Stimulated activated CD4-positive, alpha-beta T cell treated with anti-CD3 and anti-CD28 coated beads, TNF-alpha, amount 100 ng/mL, for 4 hours (primary cell): ENCODE data around the gene NPL.
A peak's percentile ranks its signal among the peaks of the same experiment; 100 is the strongest.

Experiments used
- DNase-seq, 3 experiments: peaks; one replicate each; pipeline ENCODE4 v3.0.0-alpha.2; 2020; ENCODE audit warnings: low read depth in 3 of 3

NPL gene

DNA sequence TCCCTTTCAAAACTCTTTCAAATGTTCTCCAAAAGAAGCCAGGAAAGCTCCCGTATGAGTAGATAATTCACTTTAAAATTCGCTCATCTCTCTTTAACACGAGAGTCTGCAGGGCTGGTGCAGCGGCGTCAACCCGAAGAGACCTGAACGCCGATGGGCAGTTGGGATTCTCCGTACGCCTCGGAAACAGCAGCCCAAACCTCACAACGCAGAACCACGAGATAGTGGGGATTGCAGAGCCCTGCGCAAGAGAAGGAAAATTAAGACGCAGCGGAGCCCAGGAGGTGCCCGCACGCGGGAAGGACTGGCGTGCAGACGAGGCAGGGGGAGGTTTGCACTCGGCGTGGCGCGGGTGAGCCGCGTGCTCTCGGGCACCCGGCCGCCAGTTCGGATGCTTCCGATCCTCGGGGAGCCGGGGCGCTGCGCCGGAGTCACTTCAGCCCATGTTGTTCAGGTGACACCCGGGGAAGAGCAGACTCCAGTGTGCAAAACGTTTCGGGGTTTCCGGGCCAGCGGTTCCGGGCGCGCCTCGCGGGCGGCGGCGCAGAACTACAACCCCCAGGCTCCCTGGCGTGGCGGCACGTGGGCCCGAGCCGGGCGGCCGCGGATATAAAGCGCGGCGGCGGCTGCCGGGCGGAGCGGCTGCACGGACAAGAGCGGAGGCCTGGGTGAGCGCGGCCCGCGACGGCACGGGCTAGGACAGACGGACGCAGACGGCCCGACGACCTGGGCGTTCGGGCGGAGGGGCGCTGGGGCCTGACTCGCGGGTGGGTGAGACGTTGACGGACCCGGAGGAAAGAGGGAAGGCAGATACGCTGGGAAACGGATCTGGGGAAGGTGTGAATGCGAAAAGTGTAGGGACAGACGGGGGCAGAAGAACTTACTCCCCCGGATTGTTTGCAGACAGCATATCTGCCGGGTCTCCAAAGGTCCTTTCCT, at the start of gene NPL:
NPL (plus strand) TSS at position 636 of the 939 bp plus-strand sequence. CDS start 4,599 bp downstream, outside the sequence.
- peak; percentile 64 to 72 (median 71) for DNase-seq

DNA sequence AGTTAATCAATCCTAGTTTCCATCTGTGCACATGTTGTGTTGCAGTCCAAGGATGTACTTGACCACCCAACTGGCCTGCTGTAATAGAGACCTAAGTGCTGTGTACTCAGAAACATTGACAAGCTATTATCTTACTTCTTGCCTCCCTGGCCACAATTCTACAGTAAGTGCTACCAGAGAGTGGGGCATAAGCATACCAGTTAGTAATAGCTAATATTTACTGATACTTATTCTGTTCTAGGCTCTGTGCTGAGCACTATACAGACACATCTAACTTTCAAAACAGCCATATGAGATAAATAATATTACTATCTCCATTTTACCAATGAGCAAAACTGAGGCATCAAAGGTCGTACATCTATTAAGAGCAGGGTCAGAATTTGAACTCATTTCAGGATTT, 49.5 kb upstream of the NPL start:
- DNase-seq = no peak

DNA sequence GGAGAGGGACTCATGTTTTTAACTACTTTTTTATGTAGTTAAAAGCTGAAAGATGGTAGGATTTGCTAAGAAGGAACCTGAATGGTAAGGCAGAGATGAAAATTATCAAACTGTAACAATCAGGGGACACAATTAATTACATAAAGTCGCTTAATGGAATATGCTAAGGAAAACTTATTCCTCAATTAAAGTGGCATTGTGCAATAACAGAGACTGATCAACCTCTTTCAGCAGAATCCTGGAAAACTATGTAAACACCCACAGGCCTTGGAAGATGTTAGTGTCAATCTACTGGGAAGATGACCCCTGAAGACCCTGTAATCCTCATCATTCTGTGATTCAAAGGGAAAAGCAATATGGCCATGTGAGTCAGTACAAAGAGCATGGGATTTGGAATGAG, 46.8 kb upstream of the NPL start:
- DNase-seq = no peak

DNA sequence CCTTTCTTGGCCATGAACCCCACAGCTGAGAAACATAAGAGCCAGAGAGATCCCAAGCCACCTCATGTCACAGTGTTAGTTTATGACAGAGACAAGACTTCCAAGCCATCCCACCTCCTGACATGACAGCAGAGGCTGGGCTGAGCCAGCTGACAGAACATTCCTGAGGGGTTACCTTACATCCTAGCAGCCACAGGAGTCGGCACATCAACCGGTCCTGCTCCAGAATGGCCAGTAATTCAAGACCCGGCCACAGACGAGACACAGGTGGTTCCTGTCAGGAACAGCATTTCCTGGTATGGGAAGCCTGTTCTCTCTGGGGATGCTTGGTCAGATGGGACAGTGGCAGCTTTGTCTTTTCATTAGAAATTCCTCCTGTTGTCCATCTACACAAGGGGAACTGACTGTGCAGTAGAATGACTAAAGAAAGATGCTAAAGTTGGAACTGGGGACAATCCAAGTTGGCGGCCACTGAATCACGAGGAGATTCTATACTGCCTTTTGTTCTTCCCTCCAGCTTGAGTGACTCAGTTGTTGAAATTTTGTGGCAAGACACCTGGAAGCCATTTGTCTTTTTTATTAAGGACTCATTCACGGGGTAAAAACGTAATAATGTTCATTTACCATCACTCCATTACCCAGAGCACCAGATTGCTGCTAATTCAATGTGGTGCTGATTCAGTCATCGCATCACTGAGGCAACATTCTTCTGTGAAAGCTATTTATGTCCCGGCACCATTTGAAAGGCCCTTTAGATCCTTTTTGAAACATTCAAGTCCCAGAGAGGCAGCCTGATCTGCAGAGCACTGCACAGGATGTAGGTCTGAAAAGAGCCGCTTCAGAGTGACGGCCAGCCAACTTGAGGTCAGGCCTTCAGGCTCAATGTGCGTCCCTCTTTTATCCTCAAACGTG, 37.2 kb upstream of the NPL start:
- no peak for DNase-seq

- no peak for DNase-seq
Observed at GRCh38 chr1:182754087-182754486, 35.5 kb upstream of the NPL start.

- no peak for DNase-seq
Observed at GRCh38 chr1:182754543-182755314, 34.8 kb upstream of the NPL start.

GRCh38 chr1:182755632-182756031, 33.9 kb upstream of the NPL start:
- no peak for DNase-seq

DNA sequence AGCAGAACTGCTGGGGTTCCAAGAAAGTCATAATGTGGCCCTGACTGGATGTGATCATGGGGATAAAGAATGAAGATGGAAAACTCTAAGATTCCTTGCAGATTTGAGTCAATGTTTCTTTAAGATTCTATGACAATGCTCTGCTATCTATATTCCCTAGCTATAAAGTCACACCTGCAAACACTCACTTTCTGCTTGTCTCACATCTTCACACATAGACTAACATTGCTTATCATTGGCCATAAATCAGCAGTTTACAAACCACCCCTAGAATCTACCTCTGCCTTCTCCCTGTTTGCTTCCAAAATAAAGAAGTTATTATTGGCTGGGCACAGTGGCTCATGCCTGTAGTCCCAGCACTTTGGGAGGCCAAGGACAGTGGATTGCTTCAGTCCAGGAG, 33.1 kb upstream of the NPL start:
- no peak for DNase-seq

DNA sequence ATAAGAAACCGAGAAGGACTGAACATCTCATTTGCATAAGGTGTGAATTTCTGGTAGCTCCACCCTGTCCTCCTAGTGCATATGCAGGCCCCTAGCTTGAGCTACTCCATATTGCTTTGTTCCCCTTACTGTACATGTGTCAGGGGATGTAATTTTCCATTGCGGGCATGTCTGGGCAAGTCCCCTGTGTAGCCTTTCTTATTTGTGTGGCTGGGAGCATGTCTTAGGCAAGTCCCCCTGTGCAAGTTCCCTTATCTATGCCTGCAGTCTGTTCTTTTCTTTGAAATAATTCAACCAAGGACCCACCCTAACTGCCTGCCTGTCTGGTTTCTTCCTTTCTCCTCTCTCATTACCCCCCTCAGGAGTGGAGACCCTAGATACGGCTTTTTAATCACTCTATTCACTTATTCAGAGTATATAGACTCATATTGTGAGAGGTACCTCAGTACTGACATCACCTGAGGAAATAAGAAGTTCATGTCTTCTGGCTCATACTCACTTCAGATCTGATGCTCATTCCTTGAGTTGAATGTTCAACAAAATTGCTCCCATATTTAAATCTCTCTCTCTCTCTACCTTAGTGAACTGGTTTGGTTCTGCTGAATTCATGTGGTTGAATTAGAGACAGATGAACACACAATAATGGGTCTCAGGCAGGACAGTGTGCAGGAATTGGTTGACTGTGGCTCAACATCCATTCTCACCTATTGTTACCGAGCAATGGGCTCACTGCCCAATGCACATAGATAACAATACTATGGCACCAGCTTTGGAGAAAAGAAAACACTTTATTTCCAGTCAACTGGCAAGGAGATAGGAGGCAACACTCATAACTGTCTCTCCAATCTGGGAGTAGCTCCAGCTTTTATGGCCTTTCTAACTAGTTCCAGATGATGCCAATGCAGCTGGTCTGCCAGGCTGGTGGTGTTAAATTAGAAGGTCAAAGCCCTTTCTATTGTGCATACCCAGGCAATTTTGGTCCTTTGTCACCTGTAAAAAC, 27.9 kb upstream of the NPL start:
- no peak for DNase-seq

- no peak for DNase-seq
Observed at GRCh38 chr1:182762536-182762935, 27.0 kb upstream of the NPL start.

GRCh38 chr1:182764029-182764727, 25.4 kb upstream of the NPL start:
- no peak for DNase-seq

DNA sequence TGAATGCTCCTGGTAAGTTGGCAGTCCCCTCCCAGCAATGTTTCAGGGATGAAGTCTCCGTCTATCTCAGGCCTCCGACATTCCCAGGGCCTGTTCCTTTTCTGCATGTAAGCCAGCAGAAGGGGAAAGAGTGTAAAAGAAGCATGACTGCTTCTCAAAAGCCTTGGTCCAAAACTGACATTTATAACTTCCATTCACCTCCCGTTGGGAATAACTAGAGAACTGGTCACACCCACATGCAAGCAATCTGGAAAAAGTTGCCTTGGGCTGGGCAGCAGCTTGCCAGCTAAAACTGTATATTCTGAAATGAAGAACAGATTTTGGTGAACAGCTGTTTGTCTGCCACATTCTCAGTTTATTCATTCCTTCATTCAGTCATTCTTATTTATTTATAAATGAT, 24.2 kb upstream of the NPL start:
- DNase-seq = no peak

DNA sequence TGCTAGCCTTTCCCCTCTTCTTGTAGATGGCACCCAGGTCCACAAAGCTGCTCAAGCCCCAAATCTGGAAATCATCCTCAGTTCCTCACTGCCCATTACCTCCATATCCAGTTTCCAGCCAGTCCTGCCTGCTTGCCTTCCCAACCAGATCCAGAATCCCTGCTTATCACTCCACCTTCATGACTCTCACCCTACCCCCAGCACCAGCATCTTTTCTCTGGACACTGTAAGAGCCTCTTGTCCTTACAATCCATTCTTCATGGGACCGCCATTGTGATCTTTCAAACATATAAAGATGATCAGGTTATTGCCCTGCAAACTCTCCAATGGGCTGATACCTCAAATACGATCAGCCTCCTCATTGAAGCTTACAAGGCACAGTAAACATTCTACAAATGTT, 23.5 kb upstream of the NPL start:
- DNase-seq = no peak

DNA sequence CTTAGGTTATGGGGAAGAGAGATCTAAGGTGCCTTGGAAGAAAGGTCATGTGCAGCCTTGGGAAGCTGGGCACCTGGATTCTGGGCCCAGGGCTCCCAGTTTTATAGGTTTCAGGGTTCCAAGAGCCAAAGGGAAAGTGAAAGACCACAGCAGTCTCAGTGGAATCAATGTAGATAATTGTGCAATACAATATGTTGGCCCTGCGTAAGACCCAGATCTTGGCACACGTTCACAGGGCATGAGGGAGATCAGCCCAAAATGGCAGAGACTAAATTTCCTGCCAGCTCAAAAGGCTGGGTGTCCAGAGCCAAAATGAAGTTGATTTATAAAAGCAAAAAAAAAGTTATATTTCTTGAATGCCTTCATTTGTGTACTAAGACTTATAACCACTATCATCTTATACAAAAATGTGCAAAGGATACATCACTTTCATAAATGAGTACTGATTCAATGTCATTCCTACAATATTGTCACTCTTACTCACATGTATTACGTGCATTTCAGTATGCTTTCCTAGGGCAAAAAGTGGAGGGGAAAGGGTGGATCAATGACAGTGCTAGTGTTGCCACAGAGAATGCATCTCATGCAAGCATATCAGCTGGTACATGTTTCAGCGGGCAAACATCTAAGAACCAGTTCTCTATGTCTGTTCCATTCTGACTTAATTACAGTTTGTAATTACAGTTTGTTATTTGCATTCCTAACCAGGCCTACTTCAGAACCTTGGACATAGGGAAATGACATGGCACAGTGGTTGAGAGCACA, 22.5 kb upstream of the NPL start:
- no peak for DNase-seq

DNA sequence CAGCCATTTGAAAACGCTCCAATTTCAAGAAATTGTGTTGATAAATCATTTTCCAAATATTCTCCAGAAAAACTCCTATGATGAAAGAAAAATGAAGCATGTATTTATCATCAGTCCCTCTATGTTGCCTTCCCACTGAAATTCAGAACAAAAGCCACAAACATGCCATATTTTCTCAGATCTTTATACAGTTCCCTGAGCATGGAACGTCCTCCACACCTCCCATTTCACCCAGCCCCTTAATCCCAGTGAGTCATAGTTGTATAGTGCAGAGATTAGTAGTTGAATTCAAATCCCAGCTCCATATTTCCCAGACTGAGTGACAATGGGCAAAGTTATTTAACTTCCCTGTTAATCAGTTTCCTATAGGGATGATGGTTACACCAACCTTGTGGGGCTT, 20.6 kb upstream of the NPL start:
- no peak for DNase-seq

- DNase-seq = no peak
Observed at GRCh38 chr1:182770232-182770631, 19.3 kb upstream of the NPL start.

DNA sequence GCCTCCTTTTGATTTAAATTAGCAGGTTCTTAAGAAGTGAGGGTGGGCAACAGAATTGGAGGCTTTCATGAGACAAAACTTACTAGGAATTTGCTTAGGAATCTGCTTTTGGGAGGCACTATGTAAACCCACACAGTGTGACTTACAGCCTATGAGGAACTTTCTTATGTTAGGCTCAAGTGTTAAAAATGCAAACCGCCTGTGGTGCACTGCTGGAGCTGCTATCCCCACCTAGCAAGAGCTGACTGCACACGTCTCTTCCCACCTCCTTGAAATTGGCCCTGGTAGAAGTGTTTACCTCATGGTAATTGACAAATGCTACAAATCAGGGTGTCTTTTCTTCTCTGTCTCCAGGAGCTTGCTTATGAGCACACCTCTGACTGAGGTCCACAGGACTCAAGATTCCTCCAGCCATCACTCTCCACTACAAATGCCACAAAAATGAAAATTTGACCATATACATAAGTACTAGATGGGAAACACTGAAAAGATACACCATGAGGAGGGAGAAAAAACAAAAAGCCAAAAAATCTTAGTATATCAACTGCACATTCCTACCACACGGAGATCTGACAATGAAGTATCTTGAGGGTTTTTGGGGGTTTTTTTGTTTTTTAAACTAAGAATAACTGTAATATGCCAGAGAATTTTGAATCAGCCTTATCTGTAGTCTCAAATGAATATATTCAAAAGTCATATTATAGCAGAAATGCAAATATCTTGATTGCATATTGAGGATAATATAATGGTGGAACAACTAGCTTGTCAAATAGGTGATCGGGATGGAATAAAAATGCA, 18.2 kb upstream of the NPL start:
- no peak for DNase-seq

DNA sequence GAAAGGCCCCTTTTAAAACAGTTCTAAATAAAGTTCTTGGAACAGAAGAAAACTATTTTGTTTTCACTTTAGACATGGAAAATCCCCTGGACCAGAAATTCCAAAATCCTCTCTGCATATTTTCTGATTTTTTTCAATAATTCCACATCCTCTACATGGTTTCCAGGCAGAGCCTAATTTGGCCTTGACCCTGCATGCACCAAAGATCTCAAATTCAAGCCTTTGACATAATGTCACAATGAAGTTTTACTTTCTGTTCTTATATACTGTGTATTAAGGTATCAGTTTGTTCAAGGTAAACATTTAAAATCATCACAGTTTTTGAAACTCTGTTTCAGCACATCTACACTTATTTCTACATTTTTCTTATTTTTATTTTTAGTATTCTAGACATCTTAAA, 12.2 kb upstream of the NPL start:
- no peak for DNase-seq
